ENCODE results near the gene SLC12A7.

DNA sequence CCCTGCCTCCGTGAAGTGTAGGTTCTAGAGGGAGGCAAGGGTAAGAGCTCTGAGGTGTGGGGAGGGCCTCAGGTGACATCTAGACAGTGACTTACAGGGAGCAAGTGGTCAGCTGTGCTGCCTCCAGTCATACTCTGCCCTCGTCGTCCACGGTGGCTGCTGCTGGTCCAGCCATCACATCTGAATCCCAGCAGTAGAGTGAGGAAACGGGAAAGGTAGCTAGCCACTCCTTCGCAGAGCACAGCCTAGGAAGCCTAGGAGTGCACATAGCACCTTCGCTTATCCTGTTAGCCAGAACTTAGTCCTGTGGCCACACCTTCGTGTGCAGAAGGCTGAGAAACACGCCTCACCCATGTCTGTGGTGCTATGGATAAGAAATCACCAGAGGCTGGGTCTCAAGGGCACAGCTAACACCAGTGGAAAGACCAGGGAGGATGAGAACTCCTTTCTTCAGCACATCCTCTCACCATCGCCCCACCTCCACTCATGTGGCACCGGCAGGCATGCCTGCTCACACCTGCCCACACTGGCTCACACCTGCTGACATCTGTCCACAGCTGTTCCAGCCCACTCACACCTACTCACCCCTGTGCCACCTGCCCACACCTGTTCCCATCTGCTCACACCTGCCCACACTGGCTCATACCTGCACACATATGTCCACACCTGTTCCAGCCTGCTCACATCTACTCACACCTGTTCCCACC, 45.0 kb upstream of the SLC12A7 start:
- TF ChIP-seq POLR2A (IDR thresholded peaks at IDR 0.05; ENCODE audit: low read depth, low read length): no peak
- TF ChIP-seq TAF1 (IDR thresholded peaks at IDR 0.05; ENCODE audit: borderline replicate concordance, low read depth, low read length): no peak
